Heart left ventricle (tissue), 13 donors: ENCODE data around the gene NUCB1.

ENCODE experiments used
- POLR2A ChIP-seq, 2 donors: fragments of 450-650 bp; IDR thresholded peaks; one replicate each; pipeline ENCODE4 v1.6.1; 2017; ENCODE audit warnings: antibody characterized with exemption in 2 of 2, mild to moderate bottlenecking in 2 of 2, moderate library complexity in 2 of 2
- TF ChIP-seq, protein P1 (sequence below), 12 donors: fragments of 200-600 bp; sonication (generic) in 4 of 12; IDR thresholded peaks; one replicate each; pipeline versions ENCODE4 v1.5.0 to v1.8.0; 2018 to 2022; ENCODE audit warnings: antibody characterized with exemption in 12 of 12, mild to moderate bottlenecking in 5 of 12
- donor health status: ischemic (EF 13 %, LVEDD 7.1; RV severe dilation, severe dysfunction).
- donor health status: DM: no; HTN: yes; CAD: no.
- donor health status: DM: no; HTN: no; CAD: no.
- donor health status: ischemic (EF 25% LVEDD 6.9; RV normal size, moderate dysfunction).
- donor health status: ischemic (EF 25% LVEDD 5.7; RV mildly dilated, moderate dysfunction).
- donor health status: ischemic (EF 35%, LVEDD 5.7; RV mildly dilated, moderate dysfunction).
- donor health status: nonischemic (EF 11% LVEDD 7.7; RV severe dilation, severe dysfunction).
- donor health status: DM: yes; HTN: yes; CAD: no.
- donor health status: PGD.
- donor health status: ischemic (EF 29% LVEDD 5.4; RV normal size, mild dysfunction).
- donor health status: nonischemic (EF 23%, LVEDD 6.1; RV moderate dilation, normal function).

DNA sequence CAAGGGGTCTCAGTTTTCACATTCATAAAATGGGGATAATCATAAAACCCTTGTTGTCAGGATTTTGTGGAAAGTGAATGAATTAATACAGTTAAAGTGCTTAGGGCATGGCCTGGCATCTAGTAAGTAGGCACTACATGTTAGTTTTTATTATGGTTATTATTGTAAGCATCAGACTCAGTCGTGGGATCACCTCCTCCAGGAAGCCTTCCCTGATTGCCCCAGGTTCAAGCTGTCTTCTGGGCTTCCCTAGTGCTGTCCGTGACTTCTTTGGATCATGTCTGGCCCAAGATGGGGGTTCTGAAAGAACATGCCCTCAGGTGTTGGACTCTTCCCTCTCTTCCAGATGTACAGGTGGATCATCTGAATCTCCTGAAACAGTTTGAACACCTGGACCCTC lies 10.7 kb downstream of the NUCB1 start:
- TF ChIP-seq, protein P1, sequence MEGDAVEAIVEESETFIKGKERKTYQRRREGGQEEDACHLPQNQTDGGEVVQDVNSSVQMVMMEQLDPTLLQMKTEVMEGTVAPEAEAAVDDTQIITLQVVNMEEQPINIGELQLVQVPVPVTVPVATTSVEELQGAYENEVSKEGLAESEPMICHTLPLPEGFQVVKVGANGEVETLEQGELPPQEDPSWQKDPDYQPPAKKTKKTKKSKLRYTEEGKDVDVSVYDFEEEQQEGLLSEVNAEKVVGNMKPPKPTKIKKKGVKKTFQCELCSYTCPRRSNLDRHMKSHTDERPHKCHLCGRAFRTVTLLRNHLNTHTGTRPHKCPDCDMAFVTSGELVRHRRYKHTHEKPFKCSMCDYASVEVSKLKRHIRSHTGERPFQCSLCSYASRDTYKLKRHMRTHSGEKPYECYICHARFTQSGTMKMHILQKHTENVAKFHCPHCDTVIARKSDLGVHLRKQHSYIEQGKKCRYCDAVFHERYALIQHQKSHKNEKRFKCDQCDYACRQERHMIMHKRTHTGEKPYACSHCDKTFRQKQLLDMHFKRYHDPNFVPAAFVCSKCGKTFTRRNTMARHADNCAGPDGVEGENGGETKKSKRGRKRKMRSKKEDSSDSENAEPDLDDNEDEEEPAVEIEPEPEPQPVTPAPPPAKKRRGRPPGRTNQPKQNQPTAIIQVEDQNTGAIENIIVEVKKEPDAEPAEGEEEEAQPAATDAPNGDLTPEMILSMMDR (IDR thresholded peaks at IDR 0.05): no peak
- no peak for TF ChIP-seq POLR2A (IDR thresholded peaks at IDR 0.05)
